HepG2 (cell line): ENCODE measurements around the gene LYRM4. TPM values are rescaled to one million over a fixed set of nuclear protein-coding genes. Genes with fewer than 3 reads are reported as not detected.

Experiments
- DR1 ChIP-seq: sonication (generic); formaldehyde crosslinking; IDR thresholded peaks from 2 replicates; pipeline ENCODE4 v1.8.0; 2021; ENCODE audit warnings: mild to moderate bottlenecking, missing genetic modification reagents, inconsistent platforms
- IKZF1 ChIP-seq: fragments of 450-650 bp; IDR thresholded peaks from 2 replicates; pipeline ENCODE4 v1.7.1; 2016
- PHF20 ChIP-seq: sonication (generic); formaldehyde crosslinking; IDR thresholded peaks from 2 replicates; pipeline ENCODE4 v1.5.0; 2020; ENCODE audit warnings: mild to moderate bottlenecking, missing genetic modification reagents
- PHF8 ChIP-seq: sonication (generic); formaldehyde crosslinking; IDR thresholded peaks from 2 replicates; pipeline ENCODE4 v1.5.0; 2020; ENCODE audit warnings: missing genetic modification reagents
- SPEN ChIP-seq: sonication (generic); formaldehyde crosslinking; IDR thresholded peaks from 2 replicates; pipeline ENCODE4 v1.5.1; 2020; ENCODE audit warnings: low read depth, mild to moderate bottlenecking, missing genetic modification reagents
- STAT6 ChIP-seq: sonication (generic); formaldehyde crosslinking; IDR thresholded peaks from 2 replicates; pipeline ENCODE4 v1.4.0; 2020; ENCODE audit warnings: missing genetic modification reagents, mild to moderate bottlenecking, borderline replicate concordance
- ZBTB37 ChIP-seq: sonication (generic); formaldehyde crosslinking; IDR thresholded peaks from 2 replicates; pipeline ENCODE4 v1.4.0; 2020; ENCODE audit warnings: mild to moderate bottlenecking, missing genetic modification reagents
- ZBTB4 ChIP-seq: sonication (generic); formaldehyde crosslinking; IDR thresholded peaks from 2 replicates; pipeline ENCODE4 v1.4.0; 2020; ENCODE audit warnings: missing genetic modification reagents, mild to moderate bottlenecking, borderline replicate concordance
- ZKSCAN5 ChIP-seq: sonication (generic); formaldehyde crosslinking; IDR thresholded peaks from 2 replicates; pipeline ENCODE4 v1.5.1; 2020; ENCODE audit warnings: mild to moderate bottlenecking, missing genetic modification reagents
- ZNF234 ChIP-seq: sonication (generic); formaldehyde crosslinking; conservative IDR thresholded peaks from 2 replicates; pipeline ENCODE4 v1.5.1; 2020; ENCODE audit warnings: mild to moderate bottlenecking, missing genetic modification reagents
- ZNF546 ChIP-seq: sonication (generic); formaldehyde crosslinking; conservative IDR thresholded peaks from 2 replicates; pipeline ENCODE4 v1.8.1; 2023; ENCODE audit warnings: mild to moderate bottlenecking, missing genetic modification reagents
- ZNF556 ChIP-seq: sonication (generic); formaldehyde crosslinking; IDR thresholded peaks from 2 replicates; pipeline ENCODE4 v1.4.0; 2020; ENCODE audit warnings: mild to moderate bottlenecking, missing genetic modification reagents, borderline replicate concordance
- ZNF720 ChIP-seq: sonication (generic); formaldehyde crosslinking; IDR thresholded peaks from 2 replicates; pipeline ENCODE4 v1.4.0; 2020; ENCODE audit warnings: missing genetic modification reagents
- polyA plus RNA-seq, 8 experiments: library from polyadenylated mRNA; depleted of rRNA in 3 of 8; stranded (reverse) in 7 of 8; unstranded in 1 of 8; fragments of >200 nt; fragmentation: Illumina TruSeq in 4 of 8; extraction: Trizol in 4 of 8; gene quantifications; 2 replicates each; pipeline versions ENCODE4 v1.2.1 to v1.2.3, GENCODE V29; 2011 to 2016; ENCODE audit warnings: low read depth in 4 of 8, missing spikeins in 1 of 8, mixed read lengths in 1 of 8; ENCODE audit not compliant: insufficient read depth in 1 of 8
- total RNA-seq, 5 experiments: library from RNA; depleted of rRNA; stranded (reverse); fragments of >200 nt; fragmentation: Illumina TruSeq; extraction: Trizol; gene quantifications; 2 replicates each; pipeline ENCODE4 v1.2.3, GENCODE V29; 2016; ENCODE audit warnings: low read depth in 1 of 5
- TF ChIP-seq, protein P1 (sequence below): sonication (generic); formaldehyde crosslinking; IDR thresholded peaks from 2 replicates; pipeline ENCODE4 v1.8.1; 2023; ENCODE audit warnings: mild to moderate bottlenecking, missing genetic modification reagents
- TF ChIP-seq, protein P2 (sequence below): sonication (generic); formaldehyde crosslinking; IDR thresholded peaks from 2 replicates; pipeline ENCODE4 v1.4.0; 2020; ENCODE audit warnings: missing genetic modification reagents

The LYRM4 gene
- total and polyA plus RNA-seq, 2 of the 13 experiments (the other 11 are each of a cell fraction or from before 2014, with no cell fraction given), result 64.6 to 67.5 TPM

- no peak for TF ChIP-seq ZBTB37
- TF ChIP-seq STAT6, result no peak
- no peak for TF ChIP-seq ZNF234 (CRISPR knock-in tag)
- TF ChIP-seq ZBTB4, result no peak
- TF ChIP-seq, protein P1, sequence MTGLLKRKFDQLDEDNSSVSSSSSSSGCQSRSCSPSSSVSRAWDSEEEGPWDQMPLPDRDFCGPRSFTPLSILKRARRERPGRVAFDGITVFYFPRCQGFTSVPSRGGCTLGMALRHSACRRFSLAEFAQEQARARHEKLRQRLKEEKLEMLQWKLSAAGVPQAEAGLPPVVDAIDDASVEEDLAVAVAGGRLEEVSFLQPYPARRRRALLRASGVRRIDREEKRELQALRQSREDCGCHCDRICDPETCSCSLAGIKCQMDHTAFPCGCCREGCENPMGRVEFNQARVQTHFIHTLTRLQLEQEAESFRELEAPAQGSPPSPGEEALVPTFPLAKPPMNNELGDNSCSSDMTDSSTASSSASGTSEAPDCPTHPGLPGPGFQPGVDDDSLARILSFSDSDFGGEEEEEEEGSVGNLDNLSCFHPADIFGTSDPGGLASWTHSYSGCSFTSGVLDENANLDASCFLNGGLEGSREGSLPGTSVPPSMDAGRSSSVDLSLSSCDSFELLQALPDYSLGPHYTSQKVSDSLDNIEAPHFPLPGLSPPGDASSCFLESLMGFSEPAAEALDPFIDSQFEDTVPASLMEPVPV (CRISPR knock-in tag), result no peak
- TF ChIP-seq PHF20 (CRISPR knock-in tag), result no peak
- TF ChIP-seq ZNF720 (CRISPR knock-in tag), result no peak
- TF ChIP-seq ZNF556 (CRISPR knock-in tag), result no peak
- no peak for TF ChIP-seq ZKSCAN5
- no peak for TF ChIP-seq PHF8 (CRISPR knock-in tag)
- TF ChIP-seq, protein P2, sequence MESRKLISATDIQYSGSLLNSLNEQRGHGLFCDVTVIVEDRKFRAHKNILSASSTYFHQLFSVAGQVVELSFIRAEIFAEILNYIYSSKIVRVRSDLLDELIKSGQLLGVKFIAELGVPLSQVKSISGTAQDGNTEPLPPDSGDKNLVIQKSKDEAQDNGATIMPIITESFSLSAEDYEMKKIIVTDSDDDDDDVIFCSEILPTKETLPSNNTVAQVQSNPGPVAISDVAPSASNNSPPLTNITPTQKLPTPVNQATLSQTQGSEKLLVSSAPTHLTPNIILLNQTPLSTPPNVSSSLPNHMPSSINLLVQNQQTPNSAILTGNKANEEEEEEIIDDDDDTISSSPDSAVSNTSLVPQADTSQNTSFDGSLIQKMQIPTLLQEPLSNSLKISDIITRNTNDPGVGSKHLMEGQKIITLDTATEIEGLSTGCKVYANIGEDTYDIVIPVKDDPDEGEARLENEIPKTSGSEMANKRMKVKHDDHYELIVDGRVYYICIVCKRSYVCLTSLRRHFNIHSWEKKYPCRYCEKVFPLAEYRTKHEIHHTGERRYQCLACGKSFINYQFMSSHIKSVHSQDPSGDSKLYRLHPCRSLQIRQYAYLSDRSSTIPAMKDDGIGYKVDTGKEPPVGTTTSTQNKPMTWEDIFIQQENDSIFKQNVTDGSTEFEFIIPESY (CRISPR knock-in tag), result no peak
- TF ChIP-seq ZNF546, result no peak
- TF ChIP-seq DR1 (CRISPR knock-in tag), result no peak
- no peak for TF ChIP-seq SPEN
- TF ChIP-seq IKZF1, result no peak
Observed at GRCh38 chr6:5235830-5236229, 24.9 kb downstream of the LYRM4 start (continued).
